ENCODE data around the gene FAIM2.
"Not testable (repeated sequence)": the region's sequence is repeated elsewhere in the genome, so short reads cannot be mapped to it uniquely, and the experiment has no call there.

Gene FAIM2

DNA sequence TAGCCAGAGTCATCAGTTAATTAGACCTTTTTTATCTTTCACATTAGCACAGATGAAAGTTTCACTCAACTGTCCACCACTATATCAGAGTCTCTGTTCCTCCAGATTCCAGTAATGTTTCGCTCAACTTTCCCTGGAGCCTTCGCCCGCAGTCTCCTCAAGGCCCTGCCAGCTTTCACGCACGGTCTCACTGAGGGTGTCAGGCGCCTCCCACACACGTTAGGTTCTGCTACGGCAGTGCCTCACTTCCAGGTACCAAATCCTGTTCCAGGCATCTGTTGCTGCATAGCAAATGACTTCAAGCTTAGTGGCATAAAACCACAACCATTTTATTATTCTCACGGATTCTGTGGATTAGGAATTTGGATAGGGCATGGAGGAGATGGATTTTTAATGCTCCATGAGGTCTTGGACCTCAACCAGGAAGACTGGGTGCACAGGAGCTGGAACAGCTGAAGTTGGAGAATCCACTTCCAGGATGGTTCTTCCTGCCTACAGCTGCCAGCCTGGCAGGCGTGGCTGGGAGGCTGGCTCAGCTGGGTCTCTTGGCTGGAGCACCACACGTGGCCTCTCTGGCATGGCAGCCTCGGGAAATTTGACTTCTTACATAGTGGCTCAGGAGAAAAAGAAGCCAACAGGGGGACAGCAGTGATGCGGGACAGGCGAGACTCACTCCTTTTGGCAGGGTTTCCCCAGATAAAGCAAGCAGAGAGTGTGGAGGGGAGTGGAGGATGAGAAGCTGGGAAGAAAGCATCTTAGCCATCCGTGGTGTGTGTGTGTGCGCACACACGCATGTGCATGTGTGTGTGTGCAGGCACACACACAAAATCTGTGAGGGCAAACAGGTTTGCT lies 39.5 kb downstream of the FAIM2 start:
- DNase-seq (ENCODE audit: low spot score) = no peak

DNA sequence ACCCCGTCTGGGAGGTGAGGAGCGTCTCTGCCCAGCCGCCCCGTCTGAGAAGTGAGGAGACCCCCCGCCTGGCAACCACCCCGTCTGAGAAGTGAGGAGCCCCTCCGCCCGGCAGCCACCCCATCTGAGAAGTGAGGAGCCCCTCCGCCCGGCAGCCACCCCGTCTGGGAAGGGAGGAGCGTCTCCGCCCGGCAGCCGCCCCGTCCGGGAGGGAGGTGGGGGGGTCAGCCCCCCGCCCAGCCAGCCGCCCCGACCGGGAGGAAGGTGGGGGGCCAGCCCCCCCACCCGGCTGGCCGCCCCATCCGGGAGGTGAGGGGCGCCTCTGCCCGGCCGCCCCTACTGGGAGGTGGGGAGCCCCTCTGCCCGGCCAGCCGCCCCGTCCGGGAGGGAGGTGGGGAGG lies 42.8 kb downstream of the FAIM2 start:
- DNase-seq (ENCODE audit: low spot score) = not testable (repeated sequence)

GRCh38 chr12:49855890-49856289 lies 47.8 kb downstream of the FAIM2 start:
- DNase-seq (ENCODE audit: low spot score) = not testable (repeated sequence)

- no peak for DNase-seq (ENCODE audit: low spot score)
These were observed 48.7 kb downstream of the FAIM2 start for GRCh38 chr12:49854976-49855375.

DNA sequence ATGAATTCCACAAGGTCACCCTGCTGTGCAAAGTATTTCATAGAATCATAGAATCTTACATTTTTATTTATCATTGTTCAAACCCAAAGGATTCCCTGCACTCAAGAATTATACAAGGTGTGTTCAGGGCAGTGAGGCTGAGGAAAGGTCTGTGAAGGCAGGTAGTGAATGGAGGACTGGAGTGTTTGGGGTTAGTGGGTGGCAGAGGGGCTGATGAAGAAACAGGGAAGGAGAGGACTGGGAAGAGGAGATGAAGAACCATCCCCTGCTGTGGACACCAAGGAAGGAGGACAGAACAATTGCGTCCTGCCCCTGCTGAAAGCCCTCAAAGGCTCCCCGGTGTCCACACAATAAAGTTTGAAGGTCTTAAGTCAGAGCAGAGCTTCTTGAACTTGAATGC lies 50.0 kb downstream of the FAIM2 start:
- no peak for DNase-seq (ENCODE audit: low spot score)

- DNase-seq (ENCODE audit: low spot score) = no peak
These were observed 56.5 kb downstream of the FAIM2 start for GRCh38 chr12:49847161-49847560.

- DNase-seq (ENCODE audit: low spot score) = no peak
These were observed 57.7 kb downstream of the FAIM2 start for GRCh38 chr12:49846032-49846431.

- no peak for DNase-seq (ENCODE audit: low spot score)
These were observed 59.7 kb downstream of the FAIM2 start for GRCh38 chr12:49843876-49844437.

- DNase-seq (ENCODE audit: low spot score) = no peak
These were observed 60.3 kb downstream of the FAIM2 start for GRCh38 chr12:49843411-49843810.

- DNase-seq (ENCODE audit: low spot score) = peak; percentile 92
These were observed 61.0 kb downstream of the FAIM2 start, which contains the start of gene BCDIN3D for GRCh38 chr12:49842519-49843352. TSS of gene BCDIN3D (minus strand) at chr12:49843106. CDS start at chr12:49843087, 19 bp downstream.

GRCh38 chr12:49838973-49839633 lies 64.6 kb downstream of the FAIM2 start:
- peak; percentile 80 for DNase-seq (ENCODE audit: low spot score)

DNA sequence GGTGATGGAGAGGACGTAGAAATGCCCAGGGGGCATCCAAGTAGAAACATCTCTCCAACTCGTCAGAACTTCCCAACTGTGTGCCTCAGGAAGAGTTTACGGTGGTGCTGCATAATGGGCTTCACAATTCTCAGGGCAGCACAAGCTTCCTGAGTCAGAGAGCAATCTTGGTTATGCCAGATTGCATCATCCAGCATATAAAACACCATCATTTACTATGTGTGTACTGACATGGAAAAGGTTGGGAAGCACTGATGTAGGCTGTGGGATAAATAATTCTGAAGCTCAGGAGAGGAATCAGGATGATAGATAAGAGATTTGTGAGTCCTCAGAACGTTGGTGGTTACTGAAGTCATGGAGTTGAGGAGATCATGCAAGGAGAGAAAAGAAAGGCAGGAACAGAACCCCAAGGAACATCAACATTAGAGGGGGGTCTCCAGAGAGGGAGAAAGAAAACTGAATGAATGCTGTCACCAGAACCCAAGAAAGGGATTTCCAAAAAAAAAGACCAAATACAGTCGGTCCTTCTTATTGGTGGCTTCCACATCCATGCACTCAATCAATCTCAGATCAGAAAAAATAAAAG lies 70.8 kb downstream of the FAIM2 start:
- no peak for DNase-seq (ENCODE audit: low spot score)

DNA sequence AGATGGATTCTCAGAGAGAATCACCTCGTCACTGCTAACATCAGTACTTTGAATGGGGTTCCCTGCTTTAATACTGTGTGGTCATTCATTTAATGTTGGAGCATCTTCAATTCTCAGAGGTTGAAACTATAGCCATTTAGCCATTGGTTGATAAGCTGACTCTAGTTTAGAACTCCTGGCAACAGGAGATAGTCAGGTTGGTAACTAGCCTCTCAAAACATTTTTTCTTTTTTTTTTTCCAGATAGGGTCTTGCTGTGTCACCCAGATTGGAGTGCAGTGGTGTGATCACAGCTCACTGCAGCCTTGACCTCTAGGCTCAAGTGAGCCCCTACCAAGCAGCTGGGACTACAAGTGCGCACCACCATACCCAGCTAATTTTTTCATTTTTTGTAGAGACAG lies 72.0 kb downstream of the FAIM2 start:
- DNase-seq (ENCODE audit: low spot score) = no peak

DNA sequence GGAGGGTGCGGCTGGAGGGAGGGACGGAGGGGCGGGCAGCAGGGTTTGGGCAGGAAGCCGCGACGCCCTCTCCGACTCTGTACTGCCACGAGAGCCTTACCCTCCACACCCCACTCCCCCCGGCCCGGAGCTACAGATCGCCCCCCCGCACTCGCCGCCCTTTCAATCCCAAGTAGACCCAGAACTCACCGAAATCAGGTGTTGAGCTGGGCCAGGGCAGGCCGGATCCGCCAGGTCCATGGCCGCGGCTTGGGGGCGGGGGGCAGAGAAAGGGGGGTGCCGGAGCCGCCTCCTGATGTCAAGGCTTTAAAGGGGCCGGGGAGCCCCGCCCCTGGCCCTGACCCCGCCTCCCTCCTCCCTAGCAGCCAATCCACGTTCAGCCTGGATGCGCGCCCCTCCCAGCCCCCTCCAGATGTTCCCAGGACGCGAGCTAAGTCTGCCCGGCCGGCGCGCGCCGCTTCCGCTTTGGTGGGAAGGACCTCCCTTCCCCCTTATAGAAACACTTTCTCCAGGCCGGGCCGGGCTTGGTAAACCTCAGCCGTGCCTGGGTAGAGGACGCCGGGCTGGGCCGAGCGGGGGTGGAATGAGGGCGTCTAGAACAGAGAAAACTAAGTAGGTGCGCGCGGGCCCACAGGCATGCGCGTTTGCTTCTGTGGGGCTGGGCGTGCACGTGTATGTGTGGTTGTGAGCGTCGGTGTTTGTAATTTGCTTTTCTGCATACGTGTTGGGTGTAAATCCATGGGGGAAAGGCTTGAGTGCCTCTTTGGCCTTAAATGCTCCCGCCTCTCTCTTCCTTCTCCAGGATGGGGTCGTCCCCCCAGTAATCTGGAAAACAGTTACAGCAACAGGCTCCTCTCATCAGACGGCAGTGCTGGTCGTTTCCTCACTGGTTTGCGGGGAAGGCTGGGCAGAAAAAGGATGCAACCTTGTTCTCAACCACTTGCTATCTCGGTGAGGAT lies 75.3 kb downstream of the FAIM2 start, which contains the start of gene NCKAP5L:
Gene NCKAP5L, minus strand, starts transcription at position 281 of the 959 bp plus-strand sequence. CDS start 24,369 bp downstream, outside the sequence.
- DNase-seq (ENCODE audit: low spot score) = peak; percentile 96

GRCh38 chr12:49827401-49828099 lies 76.2 kb downstream of the FAIM2 start:
- peak; percentile 59 for DNase-seq (ENCODE audit: low spot score)

- DNase-seq (ENCODE audit: low spot score) = no peak
These were observed 76.7 kb downstream of the FAIM2 start for GRCh38 chr12:49827051-49827400.

DNA sequence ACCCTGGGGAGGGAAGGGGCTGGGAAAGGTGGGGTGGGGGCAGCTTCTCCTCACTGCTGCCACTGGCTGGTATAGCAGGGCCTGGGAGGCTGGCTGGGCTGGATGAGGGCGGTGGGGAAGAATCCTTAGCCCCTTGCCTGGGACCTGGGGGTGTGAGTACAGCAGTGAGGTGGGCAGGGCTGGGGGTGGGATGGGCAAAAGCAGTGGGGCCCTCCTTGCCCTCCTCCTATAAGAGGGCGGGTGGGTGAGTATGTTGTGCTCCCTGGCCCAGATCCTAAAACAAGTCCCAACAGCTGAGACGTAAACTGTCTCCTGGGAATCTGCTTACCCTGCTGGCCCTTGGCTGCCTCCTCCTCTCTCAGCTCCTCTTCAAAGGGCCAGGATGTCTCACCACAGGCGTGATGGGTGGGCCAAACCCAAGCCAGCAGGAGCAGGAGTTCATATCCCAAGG lies 77.7 kb downstream of the FAIM2 start:
- no peak for DNase-seq (ENCODE audit: low spot score)

- no peak for DNase-seq (ENCODE audit: low spot score)
These were observed 78.2 kb downstream of the FAIM2 start for GRCh38 chr12:49825360-49825970.

- DNase-seq (ENCODE audit: low spot score) = no peak
These were observed 78.8 kb downstream of the FAIM2 start for GRCh38 chr12:49824895-49825294.

Data from NAMALWA (cell line).